Measurements from ENCODE around the gene HRG. TPM values are rescaled to one million over a fixed set of nuclear protein-coding genes. Genes with fewer than 3 reads are reported as not detected.
"Not testable (repeated sequence)": the region's sequence is repeated elsewhere in the genome, so short reads cannot be mapped to it uniquely, and the experiment has no call there.

Gene HRG
- total RNA-seq, 4 donors from 2014 or later = not detected

- no peak for ATAC-seq (ENCODE audit: low FRiP score)
- DNase-seq (ENCODE audit: low spot score) = no peak
- no peak for TF ChIP-seq CTCF (IDR thresholded peaks at IDR 0.05)
Observed at GRCh38 chr3:186705882-186706780, 40.3 kb downstream of the HRG start.

GRCh38 chr3:186708983-186709679 is 43.3 kb downstream of the HRG start:
- DNase-seq (ENCODE audit: low spot score) (no peak), ATAC-seq (ENCODE audit: low FRiP score) (no peak)
- TF ChIP-seq CTCF (IDR thresholded peaks at IDR 0.05) = no peak

GRCh38 chr3:186710694-186711093 is 44.9 kb downstream of the HRG start:
- not testable (repeated sequence) for ATAC-seq (ENCODE audit: low FRiP score); DNase-seq (ENCODE audit: low spot score)

GRCh38 chr3:186713499-186713898 is 47.7 kb downstream of the HRG start:
- DNase-seq (ENCODE audit: low spot score) = no peak
- ATAC-seq (ENCODE audit: low FRiP score) = no peak
- no peak for TF ChIP-seq CTCF (IDR thresholded peaks at IDR 0.05)

- DNase-seq (ENCODE audit: low spot score) (no peak), ATAC-seq (ENCODE audit: low FRiP score) (no peak)
- TF ChIP-seq CTCF (IDR thresholded peaks at IDR 0.05) = no peak
Observed at GRCh38 chr3:186717039-186717457, 51.2 kb downstream of the HRG start, which contains the start of gene KNG1. TSS of gene KNG1 (plus strand) at chr3:186717359. CDS start at chr3:186717543, 184 bp downstream.

GRCh38 chr3:186719945-186720739 is 54.3 kb downstream of the HRG start:
- no peak for DNase-seq (ENCODE audit: low spot score)
- ATAC-seq (ENCODE audit: low FRiP score) = no peak
- TF ChIP-seq CTCF (IDR thresholded peaks at IDR 0.05) = no peak

GRCh38 chr3:186722457-186722856 is 56.6 kb downstream of the HRG start:
- ATAC-seq (ENCODE audit: low FRiP score) (no peak), DNase-seq (ENCODE audit: low spot score) (no peak)
- TF ChIP-seq CTCF (IDR thresholded peaks at IDR 0.05) = no peak

Data from omental fat pad (tissue), 4 donors.